Glutamatergic neuron (in vitro differentiated cells): ENCODE data around the gene GDPD5. TPM values are rescaled to one million over a fixed set of nuclear protein-coding genes. Genes with fewer than 3 reads are reported as not detected.

Source experiments
- DNase-seq: peaks from one replicate; pipeline ENCODE4 v3.0.0; 2022
- H3K27ac Mint-ChIP-seq: one replicate; pipeline ENCODE4 v1.8.0; 2020; ENCODE audit warnings: mild to moderate bottlenecking, mixed read lengths, inconsistent platforms; ENCODE audit not compliant: unreplicated experiment
- H3K27me3 Mint-ChIP-seq: one replicate; pipeline ENCODE4 v1.8.0; 2020; ENCODE audit warnings: mild to moderate bottlenecking, moderate library complexity, mixed read lengths, inconsistent platforms; ENCODE audit not compliant: unreplicated experiment
- H3K36me3 Mint-ChIP-seq: one replicate; pipeline ENCODE4 v1.8.0; 2020; ENCODE audit warnings: mild to moderate bottlenecking, mixed read lengths, inconsistent platforms; ENCODE audit not compliant: unreplicated experiment
- H3K4me1 Mint-ChIP-seq: one replicate; pipeline ENCODE4 v1.8.0; 2020; ENCODE audit warnings: mild to moderate bottlenecking, low read depth, mixed read lengths, inconsistent platforms; ENCODE audit not compliant: unreplicated experiment
- H3K4me3 Mint-ChIP-seq: one replicate; pipeline ENCODE4 v1.8.0; 2020; ENCODE audit warnings: mild to moderate bottlenecking, mixed read lengths, inconsistent platforms; ENCODE audit not compliant: unreplicated experiment
- H3K9me3 Mint-ChIP-seq: one replicate; pipeline ENCODE4 v1.8.0; 2020; ENCODE audit warnings: mild to moderate bottlenecking, moderate library complexity, mixed read lengths, inconsistent platforms; ENCODE audit not compliant: unreplicated experiment
- CTCF ChIP-seq: fragments of 200-600 bp; sonication (generic); IDR thresholded peaks from one replicate; pipeline ENCODE4 v1.5.0; 2021; ENCODE audit not compliant: partially characterized antibody, unreplicated experiment
- total RNA-seq: library from RNA; stranded (reverse); fragmentation: NEBNext Ultra II Directional; extraction: Animal tissue kit (Norgen Biotek cat#: 25700); gene quantifications from one replicate; pipeline ENCODE4 v1.2.1, GENCODE V29; 2021; ENCODE audit not compliant: unreplicated experiment

Gene GDPD5
- total RNA-seq, 1 donor from 2014 or later: 147 TPM

GRCh38 chr11:75530577-75530976, 4.8 kb upstream of the GDPD5 start:
- DNase-seq: no peak
- Mint-ChIP-seq H3K9me3 (peaks cover 5% of the 10 kb centered on the region), H3K36me3 (no peaks in the 10 kb centered on the region), H3K27ac (no peak overlapping the region), H3K4me1 (peaks cover 12% of the 10 kb centered on the region), H3K4me3 (no peak overlapping the region), H3K27me3 (peaks cover 13% of the 10 kb centered on the region)
- no peak for TF ChIP-seq CTCF

GRCh38 chr11:75527938-75528735, 2.4 kb upstream of the GDPD5 start:
- H3K36me3 Mint-ChIP-seq: no peaks in the 10 kb centered on the region
- H3K27me3 Mint-ChIP-seq: peaks cover 23% of the 10 kb centered on the region
- peaks cover 9% of the 10 kb centered on the region for H3K4me1 Mint-ChIP-seq
- DNase-seq: no peak
- H3K9me3 Mint-ChIP-seq: peaks cover 12% of the 10 kb centered on the region
- TF ChIP-seq CTCF: no peak
- H3K4me3 Mint-ChIP-seq: no peak overlapping the region
- no peak overlapping the region for H3K27ac Mint-ChIP-seq

- DNase-seq: no peak
- no peak overlapping the region for H3K27ac Mint-ChIP-seq
- H3K4me3 Mint-ChIP-seq: peak overlapping the region; percentile 87
- TF ChIP-seq CTCF: no peak
- peaks cover 12% of the 10 kb centered on the region for H3K9me3 Mint-ChIP-seq
- H3K27me3 Mint-ChIP-seq: peaks cover 21% of the 10 kb centered on the region
- no peaks in the 10 kb centered on the region for H3K36me3 Mint-ChIP-seq
- peaks cover 7% of the 10 kb centered on the region for H3K4me1 Mint-ChIP-seq
Observed at GRCh38 chr11:75527130-75527529, 1.4 kb upstream of the GDPD5 start.

- Mint-ChIP-seq H3K27me3 (peaks cover 21% of the 10 kb centered on the region), H3K36me3 (no peaks in the 10 kb centered on the region), H3K27ac (peak overlapping the region; percentile 45), H3K9me3 (peaks cover 12% of the 10 kb centered on the region), H3K4me3 (peak overlapping the region; percentile 87), H3K4me1 (peaks cover 5% of the 10 kb centered on the region)
- no peak for TF ChIP-seq CTCF
- DNase-seq: no peak
Observed at GRCh38 chr11:75526192-75526541, 426 bp upstream of the GDPD5 start.

GRCh38 chr11:75524665-75525432, 892 bp downstream of the GDPD5 start:
- no peak for TF ChIP-seq CTCF
- DNase-seq: peak; percentile 59

More at GRCh38 chr11:75524665-75525432, 892 bp downstream of the GDPD5 start:
- H3K27me3 Mint-ChIP-seq: peaks cover 19% of the 10 kb centered on the region
- H3K4me3 Mint-ChIP-seq: peak overlapping the region; percentile 90
- no peaks in the 10 kb centered on the region for H3K36me3 Mint-ChIP-seq
- H3K4me1 Mint-ChIP-seq: peaks cover 6% of the 10 kb centered on the region
- H3K27ac Mint-ChIP-seq: peak overlapping the region; percentile 76
- peaks cover 10% of the 10 kb centered on the region for H3K9me3 Mint-ChIP-seq
